ENCODE results near the gene RTN1. TPM values are rescaled to one million over a fixed set of nuclear protein-coding genes. Genes with fewer than 3 reads are reported as not detected.

RTN1 gene
- total and polyA plus RNA-seq, 2 experiments from 2014 or later = 4.2 to 4.3 TPM

DNA sequence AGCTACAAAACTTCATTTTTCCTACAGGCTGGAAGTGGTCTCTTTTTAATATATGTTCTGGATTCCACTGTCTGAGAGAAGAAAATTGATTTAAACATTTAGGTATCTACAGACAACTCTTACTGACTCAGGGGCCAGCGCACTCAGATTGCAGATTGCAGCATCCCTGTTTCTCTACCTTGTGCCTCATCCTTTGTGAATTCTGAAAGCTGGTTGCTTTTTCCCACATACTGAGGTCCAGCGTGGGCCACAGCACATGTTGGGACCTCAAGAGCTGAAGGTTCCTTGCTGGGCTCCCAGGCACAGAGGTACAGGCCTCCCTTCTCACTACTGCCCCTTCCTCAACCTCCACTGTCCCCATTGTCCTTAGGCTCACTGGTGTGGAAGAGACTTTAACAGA, 192.2 kb downstream of the RTN1 start:
- Histone ChIP-seq H3K9me2 (ENCODE audit: insufficient read depth) (no peaks in the 10 kb centered on the region), H3K27me3 (ENCODE audit: insufficient read depth) (no peaks in the 10 kb centered on the region), H2AFZ (no peak overlapping the region; the same call in 1 of the 2 replicates), H3K4me2 (no peak overlapping the region), H3K36me3 (ENCODE audit: insufficient read depth) (no peaks in the 10 kb centered on the region), H3K27ac (ENCODE audit: low read depth) (no peak overlapping the region), H3K4me1 (ENCODE audit: insufficient read depth) (no peaks in the 10 kb centered on the region; the same call in 1 of the 2 replicates), H3F3A (replicated peaks; ENCODE audit: low read depth) (no peaks in the 10 kb centered on the region), H3K79me2 (replicated peaks; ENCODE audit: insufficient read depth) (no peaks in the 10 kb centered on the region), H4K20me1 (replicated peaks; ENCODE audit: insufficient read depth) (no peaks in the 10 kb centered on the region), H3K4me3 (no peak overlapping the region)
- Mint-ChIP-seq H3K27me3 (ENCODE audit: insufficient read depth, low read depth, poor library complexity) (peaks cover 3% of the 10 kb centered on the region), H3K9me3 (peaks cover 2% of the 10 kb centered on the region; the same call in 2 of the 3 replicates), H3K4me1 (peaks cover under 1% of the 10 kb centered on the region; the same call in 2 of the 3 replicates), H3K27ac (no peak overlapping the region), H3K36me3 (ENCODE audit: low read depth) (no peaks in the 10 kb centered on the region), H3K4me3 (no peak overlapping the region)
- DNase-seq (ENCODE audit: low spot score) (no peak), ATAC-seq (no peak)
- TF ChIP-seq, protein P1, sequence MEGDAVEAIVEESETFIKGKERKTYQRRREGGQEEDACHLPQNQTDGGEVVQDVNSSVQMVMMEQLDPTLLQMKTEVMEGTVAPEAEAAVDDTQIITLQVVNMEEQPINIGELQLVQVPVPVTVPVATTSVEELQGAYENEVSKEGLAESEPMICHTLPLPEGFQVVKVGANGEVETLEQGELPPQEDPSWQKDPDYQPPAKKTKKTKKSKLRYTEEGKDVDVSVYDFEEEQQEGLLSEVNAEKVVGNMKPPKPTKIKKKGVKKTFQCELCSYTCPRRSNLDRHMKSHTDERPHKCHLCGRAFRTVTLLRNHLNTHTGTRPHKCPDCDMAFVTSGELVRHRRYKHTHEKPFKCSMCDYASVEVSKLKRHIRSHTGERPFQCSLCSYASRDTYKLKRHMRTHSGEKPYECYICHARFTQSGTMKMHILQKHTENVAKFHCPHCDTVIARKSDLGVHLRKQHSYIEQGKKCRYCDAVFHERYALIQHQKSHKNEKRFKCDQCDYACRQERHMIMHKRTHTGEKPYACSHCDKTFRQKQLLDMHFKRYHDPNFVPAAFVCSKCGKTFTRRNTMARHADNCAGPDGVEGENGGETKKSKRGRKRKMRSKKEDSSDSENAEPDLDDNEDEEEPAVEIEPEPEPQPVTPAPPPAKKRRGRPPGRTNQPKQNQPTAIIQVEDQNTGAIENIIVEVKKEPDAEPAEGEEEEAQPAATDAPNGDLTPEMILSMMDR (conservative IDR thresholded peaks at IDR 0.05; ENCODE audit: low read depth in 2 of 2) = no peak
- TF ChIP-seq CREB1 (CRISPR knock-in tag; IDR thresholded peaks at IDR 0.05; ENCODE audit: low read depth) = no peak
- no peak for TF ChIP-seq NANOG (IDR thresholded peaks at IDR 0.05; ENCODE audit: borderline replicate concordance)
- TF ChIP-seq, protein P2, sequence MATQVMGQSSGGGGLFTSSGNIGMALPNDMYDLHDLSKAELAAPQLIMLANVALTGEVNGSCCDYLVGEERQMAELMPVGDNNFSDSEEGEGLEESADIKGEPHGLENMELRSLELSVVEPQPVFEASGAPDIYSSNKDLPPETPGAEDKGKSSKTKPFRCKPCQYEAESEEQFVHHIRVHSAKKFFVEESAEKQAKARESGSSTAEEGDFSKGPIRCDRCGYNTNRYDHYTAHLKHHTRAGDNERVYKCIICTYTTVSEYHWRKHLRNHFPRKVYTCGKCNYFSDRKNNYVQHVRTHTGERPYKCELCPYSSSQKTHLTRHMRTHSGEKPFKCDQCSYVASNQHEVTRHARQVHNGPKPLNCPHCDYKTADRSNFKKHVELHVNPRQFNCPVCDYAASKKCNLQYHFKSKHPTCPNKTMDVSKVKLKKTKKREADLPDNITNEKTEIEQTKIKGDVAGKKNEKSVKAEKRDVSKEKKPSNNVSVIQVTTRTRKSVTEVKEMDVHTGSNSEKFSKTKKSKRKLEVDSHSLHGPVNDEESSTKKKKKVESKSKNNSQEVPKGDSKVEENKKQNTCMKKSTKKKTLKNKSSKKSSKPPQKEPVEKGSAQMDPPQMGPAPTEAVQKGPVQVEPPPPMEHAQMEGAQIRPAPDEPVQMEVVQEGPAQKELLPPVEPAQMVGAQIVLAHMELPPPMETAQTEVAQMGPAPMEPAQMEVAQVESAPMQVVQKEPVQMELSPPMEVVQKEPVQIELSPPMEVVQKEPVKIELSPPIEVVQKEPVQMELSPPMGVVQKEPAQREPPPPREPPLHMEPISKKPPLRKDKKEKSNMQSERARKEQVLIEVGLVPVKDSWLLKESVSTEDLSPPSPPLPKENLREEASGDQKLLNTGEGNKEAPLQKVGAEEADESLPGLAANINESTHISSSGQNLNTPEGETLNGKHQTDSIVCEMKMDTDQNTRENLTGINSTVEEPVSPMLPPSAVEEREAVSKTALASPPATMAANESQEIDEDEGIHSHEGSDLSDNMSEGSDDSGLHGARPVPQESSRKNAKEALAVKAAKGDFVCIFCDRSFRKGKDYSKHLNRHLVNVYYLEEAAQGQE (IDR thresholded peaks at IDR 0.05; ENCODE audit: unreplicated experiment) = no peak

DNA sequence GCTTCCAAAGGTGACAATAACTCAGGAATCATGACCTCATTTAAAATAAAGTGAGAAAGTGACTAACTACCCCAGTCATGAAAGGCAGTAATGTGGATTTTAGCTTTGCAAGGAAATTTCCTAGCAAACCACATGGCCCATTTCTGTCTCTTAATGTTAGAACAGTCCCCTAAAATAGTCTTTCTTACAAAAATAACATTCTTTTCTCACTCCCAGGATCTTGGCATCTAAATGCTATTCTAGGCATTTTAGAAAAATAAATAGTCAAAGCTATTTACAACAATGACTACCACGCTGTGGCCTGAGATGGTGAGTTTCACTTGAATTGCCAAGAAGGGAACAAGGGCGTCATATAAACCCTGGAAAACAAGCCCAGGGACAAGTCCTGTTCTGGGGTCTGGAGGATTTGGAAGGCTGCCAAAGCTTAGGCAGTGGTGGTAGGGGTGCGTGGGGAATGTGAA, 192.8 kb downstream of the RTN1 start:
- DNase-seq (ENCODE audit: low spot score) (no peak), ATAC-seq (no peak)
- Histone ChIP-seq H3K79me2 (replicated peaks; ENCODE audit: insufficient read depth) (no peaks in the 10 kb centered on the region), H3K27ac (ENCODE audit: low read depth) (no peak overlapping the region), H3K9me2 (ENCODE audit: insufficient read depth) (no peaks in the 10 kb centered on the region), H3K27me3 (ENCODE audit: insufficient read depth) (no peaks in the 10 kb centered on the region), H3K4me1 (ENCODE audit: insufficient read depth) (no peaks in the 10 kb centered on the region; the same call in 1 of the 2 replicates), H4K20me1 (replicated peaks; ENCODE audit: insufficient read depth) (no peaks in the 10 kb centered on the region), H3K36me3 (ENCODE audit: insufficient read depth) (no peaks in the 10 kb centered on the region), H3K4me3 (no peak overlapping the region), H3K4me2 (no peak overlapping the region), H2AFZ (no peak overlapping the region), H3F3A (replicated peaks; ENCODE audit: low read depth) (no peaks in the 10 kb centered on the region)
- no peak overlapping the region for H3K27ac Mint-ChIP-seq
- H3K27me3 Mint-ChIP-seq (ENCODE audit: insufficient read depth, low read depth, poor library complexity) = peaks cover 6% of the 10 kb centered on the region
- peaks cover 7% of the 10 kb centered on the region; the same call in 2 of the 3 replicates for H3K9me3 Mint-ChIP-seq
- H3K4me3 Mint-ChIP-seq = no peak overlapping the region
- peaks cover 3% of the 10 kb centered on the region; the same call in 1 of the 3 replicates for H3K36me3 Mint-ChIP-seq (ENCODE audit: low read depth)
- no peaks in the 10 kb centered on the region for H3K4me1 Mint-ChIP-seq
- TF ChIP-seq, protein P2 (IDR thresholded peaks at IDR 0.05; ENCODE audit: unreplicated experiment) = no peak
- TF ChIP-seq JUNB (IDR thresholded peaks at IDR 0.05; ENCODE audit: unreplicated experiment) (no peak), POLR2AphosphoS5 (IDR thresholded peaks at IDR 0.05; ENCODE audit: low read depth) (no peak), CREB1 (CRISPR knock-in tag; IDR thresholded peaks at IDR 0.05; ENCODE audit: low read depth) (no peak), ZNF114 (CRISPR knock-in tag; IDR thresholded peaks at IDR 0.05) (no peak), ZNF331 (CRISPR knock-in tag; IDR thresholded peaks at IDR 0.05; ENCODE audit: low read depth) (no peak), EZH2 (IDR thresholded peaks at IDR 0.05; ENCODE audit: low read depth, unreplicated experiment) (no peak), NANOG (IDR thresholded peaks at IDR 0.05; ENCODE audit: borderline replicate concordance) (no peak)
- TF ChIP-seq, protein P1 (conservative IDR thresholded peaks at IDR 0.05; ENCODE audit: low read depth in 2 of 2) = no peak
